Measurements from ENCODE around the gene IFNA16.

DNA sequence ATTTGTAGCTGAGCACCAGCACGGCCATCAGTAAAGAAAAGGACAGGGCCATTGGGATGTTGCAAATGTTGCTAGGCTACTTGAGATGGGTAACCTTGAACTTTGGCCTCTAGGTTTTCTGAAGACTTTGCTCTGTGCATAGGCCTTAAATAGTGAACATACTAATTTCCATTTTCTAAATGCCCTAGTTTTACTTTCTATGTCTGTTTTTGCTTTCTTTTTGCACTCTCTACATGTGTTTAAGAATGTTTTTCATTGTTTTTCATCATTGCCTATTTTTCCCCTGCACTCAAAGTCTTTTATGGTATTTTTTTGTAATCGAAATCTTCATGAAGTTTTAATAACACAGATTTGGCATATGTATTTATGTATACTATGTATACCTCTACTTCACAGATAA, 11.0 kb upstream of the IFNA16 start, which contains the start of gene IFNA17:
- TF ChIP-seq, protein P1, sequence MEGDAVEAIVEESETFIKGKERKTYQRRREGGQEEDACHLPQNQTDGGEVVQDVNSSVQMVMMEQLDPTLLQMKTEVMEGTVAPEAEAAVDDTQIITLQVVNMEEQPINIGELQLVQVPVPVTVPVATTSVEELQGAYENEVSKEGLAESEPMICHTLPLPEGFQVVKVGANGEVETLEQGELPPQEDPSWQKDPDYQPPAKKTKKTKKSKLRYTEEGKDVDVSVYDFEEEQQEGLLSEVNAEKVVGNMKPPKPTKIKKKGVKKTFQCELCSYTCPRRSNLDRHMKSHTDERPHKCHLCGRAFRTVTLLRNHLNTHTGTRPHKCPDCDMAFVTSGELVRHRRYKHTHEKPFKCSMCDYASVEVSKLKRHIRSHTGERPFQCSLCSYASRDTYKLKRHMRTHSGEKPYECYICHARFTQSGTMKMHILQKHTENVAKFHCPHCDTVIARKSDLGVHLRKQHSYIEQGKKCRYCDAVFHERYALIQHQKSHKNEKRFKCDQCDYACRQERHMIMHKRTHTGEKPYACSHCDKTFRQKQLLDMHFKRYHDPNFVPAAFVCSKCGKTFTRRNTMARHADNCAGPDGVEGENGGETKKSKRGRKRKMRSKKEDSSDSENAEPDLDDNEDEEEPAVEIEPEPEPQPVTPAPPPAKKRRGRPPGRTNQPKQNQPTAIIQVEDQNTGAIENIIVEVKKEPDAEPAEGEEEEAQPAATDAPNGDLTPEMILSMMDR (tag by site-specific recombination; IDR thresholded peaks at IDR 0.05), result no peak
- TF ChIP-seq REST (tag by site-specific recombination; IDR thresholded peaks at IDR 0.05) (no peak), TCF7L2 (IDR thresholded peaks at IDR 0.05; ENCODE audit: borderline replicate concordance, low read depth, low read length) (no peak)
- TF ChIP-seq, protein P2, sequence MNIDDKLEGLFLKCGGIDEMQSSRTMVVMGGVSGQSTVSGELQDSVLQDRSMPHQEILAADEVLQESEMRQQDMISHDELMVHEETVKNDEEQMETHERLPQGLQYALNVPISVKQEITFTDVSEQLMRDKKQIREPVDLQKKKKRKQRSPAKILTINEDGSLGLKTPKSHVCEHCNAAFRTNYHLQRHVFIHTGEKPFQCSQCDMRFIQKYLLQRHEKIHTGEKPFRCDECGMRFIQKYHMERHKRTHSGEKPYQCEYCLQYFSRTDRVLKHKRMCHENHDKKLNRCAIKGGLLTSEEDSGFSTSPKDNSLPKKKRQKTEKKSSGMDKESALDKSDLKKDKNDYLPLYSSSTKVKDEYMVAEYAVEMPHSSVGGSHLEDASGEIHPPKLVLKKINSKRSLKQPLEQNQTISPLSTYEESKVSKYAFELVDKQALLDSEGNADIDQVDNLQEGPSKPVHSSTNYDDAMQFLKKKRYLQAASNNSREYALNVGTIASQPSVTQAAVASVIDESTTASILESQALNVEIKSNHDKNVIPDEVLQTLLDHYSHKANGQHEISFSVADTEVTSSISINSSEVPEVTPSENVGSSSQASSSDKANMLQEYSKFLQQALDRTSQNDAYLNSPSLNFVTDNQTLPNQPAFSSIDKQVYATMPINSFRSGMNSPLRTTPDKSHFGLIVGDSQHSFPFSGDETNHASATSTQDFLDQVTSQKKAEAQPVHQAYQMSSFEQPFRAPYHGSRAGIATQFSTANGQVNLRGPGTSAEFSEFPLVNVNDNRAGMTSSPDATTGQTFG (tag by site-specific recombination; IDR thresholded peaks at IDR 0.05; ENCODE audit: borderline replicate concordance), result no peak
